Adrenal gland (tissue), 5 donors: ENCODE data around the gene BLM.

Experiments used
- POLR2A ChIP-seq, 2 donors: fragments of 450-650 bp; IDR thresholded peaks; one replicate each; pipeline ENCODE4 v1.6.1; 2017; ENCODE audit warnings: antibody characterized with exemption in 2 of 2, mild to moderate bottlenecking in 2 of 2, moderate library complexity in 1 of 2
- TF ChIP-seq, protein P1 (sequence below), 6 experiments: fragments of 450-650 bp in 4 of 6; fragments of 200-600 bp in 2 of 6; sonication (generic) in 1 of 6; IDR thresholded peaks; 1 replicate in 5 of 6; 2 replicates in 1 of 6; pipeline versions ENCODE4 v1.5.1 to v1.8.0; 2016 to 2021; ENCODE audit warnings: antibody characterized with exemption in 6 of 6, mild to moderate bottlenecking in 2 of 6, moderate library complexity in 1 of 6
- donor health status: DM: no; HTN: no; CAD: no.

DNA sequence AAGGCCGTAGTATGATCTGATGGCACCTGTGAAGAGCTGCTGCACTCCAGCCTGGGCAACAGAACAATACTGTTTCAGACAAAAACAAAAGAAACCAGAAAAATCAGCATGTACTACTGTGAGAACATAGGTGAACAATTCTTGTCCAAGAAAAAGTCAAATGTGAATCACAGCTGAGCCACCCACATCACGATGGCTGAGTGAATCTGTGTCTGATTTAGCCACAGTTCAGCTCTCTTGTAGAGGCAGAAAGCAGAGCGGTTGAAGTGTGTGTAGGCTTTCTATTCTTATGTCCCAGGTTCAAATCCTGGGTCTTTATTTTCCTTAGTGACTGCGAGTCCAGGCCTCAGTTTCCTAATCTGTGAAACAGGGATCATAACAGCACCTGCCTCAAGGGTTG is 146.8 kb downstream of the BLM start:
- TF ChIP-seq, protein P1, sequence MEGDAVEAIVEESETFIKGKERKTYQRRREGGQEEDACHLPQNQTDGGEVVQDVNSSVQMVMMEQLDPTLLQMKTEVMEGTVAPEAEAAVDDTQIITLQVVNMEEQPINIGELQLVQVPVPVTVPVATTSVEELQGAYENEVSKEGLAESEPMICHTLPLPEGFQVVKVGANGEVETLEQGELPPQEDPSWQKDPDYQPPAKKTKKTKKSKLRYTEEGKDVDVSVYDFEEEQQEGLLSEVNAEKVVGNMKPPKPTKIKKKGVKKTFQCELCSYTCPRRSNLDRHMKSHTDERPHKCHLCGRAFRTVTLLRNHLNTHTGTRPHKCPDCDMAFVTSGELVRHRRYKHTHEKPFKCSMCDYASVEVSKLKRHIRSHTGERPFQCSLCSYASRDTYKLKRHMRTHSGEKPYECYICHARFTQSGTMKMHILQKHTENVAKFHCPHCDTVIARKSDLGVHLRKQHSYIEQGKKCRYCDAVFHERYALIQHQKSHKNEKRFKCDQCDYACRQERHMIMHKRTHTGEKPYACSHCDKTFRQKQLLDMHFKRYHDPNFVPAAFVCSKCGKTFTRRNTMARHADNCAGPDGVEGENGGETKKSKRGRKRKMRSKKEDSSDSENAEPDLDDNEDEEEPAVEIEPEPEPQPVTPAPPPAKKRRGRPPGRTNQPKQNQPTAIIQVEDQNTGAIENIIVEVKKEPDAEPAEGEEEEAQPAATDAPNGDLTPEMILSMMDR (IDR thresholded peaks at IDR 0.05), result no peak
- TF ChIP-seq POLR2A (IDR thresholded peaks at IDR 0.05), result no peak
